Measurements from ENCODE around the gene PHLDB2.

Gene PHLDB2

DNA sequence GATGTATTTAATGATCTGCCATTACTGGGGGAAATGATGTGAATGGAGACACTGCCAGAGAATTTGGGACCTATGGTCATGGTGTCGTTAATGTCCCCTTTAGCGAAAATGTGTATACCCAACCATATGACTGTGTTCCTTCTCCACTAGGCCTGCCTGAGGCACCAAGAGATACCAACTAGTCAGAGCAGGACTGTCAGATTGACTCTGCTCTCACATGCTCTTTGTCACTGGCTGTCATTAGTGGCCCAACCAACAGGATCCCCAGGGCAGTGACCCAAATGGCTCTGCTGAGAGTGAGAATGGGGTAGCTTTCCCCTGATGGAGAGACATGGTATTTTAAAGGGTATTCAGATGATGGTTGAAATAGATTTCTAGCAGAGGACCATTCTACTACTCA lies 142.5 kb downstream of the PHLDB2 start:
- no peak for FAIRE-seq

DNA sequence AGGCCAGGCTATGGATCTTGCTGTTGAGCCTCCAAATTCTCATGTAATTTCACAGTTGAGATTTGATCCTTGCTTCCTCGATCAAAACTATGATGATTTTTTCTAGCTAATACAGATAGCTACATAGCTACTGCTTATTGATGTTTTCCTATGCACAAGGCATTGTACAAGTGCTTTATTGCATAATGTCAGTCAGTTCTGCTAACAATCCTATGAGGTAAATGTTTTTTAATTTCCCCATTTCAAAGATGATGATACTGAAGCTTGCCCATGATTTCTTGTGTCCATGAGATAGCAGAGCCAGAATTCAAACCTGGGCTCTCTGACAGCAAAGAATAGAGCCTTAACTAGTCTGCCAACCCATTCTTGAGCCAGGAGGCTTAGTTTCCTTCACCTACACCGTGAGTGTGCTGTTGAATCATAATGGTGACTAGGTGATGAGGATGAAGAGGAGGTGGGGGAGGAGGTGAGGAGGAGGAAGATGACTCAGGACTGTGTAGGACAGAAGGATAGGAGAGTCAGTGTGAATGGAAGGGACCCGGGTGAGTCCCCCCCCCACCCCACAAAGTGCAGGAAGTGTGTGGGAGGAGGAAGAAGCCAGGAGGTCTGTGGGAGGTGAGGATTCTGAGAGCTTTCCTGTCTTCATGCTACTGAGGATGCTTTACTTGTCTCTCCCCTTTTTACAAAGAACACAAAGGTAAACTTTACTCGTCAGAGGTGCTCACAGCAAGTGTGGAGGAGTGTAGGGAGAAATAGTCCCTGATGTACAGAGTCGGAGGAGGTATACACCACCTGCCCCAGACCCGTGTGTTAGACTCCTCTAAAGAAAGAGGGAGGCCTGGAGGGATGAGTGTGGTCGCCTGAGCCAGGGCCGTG lies 143.3 kb downstream of the PHLDB2 start:
- no peak for FAIRE-seq

DNA sequence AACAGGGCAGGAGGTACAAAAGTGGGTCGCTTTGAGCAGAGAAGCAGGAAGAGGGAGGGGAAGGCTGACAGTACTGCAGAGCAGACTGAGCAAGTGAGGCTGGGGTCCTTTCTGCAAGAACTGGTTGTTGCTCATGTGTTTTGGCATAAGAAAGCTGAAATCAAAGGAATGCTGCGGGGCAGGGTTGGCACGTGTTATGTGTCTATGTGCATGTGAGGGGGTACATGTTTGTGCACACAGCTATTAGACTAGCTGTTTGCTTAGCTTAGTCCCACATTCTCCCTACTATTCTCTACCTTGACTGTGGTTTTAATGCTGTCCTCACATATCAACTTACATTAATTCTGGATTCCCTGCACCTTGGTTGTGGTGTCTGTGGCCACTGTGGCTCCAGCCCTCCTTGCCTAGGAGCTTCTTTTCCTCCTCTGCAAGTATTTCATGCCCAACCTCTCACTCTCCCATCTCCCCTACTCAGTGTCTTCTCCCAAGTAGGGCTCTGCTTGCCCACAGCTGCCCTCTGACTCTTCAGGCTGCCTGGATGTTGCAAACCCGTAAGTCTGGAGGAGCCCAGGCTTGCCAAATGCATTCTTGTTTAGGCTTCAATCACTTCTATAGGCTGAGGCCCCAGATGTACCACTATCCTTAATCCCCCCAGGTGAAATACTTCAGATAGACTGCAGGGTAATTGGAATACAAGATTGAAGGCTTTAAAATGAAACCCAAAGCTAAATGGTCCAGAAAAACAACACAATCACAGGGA lies 144.4 kb downstream of the PHLDB2 start:
- FAIRE-seq = no peak

DNA sequence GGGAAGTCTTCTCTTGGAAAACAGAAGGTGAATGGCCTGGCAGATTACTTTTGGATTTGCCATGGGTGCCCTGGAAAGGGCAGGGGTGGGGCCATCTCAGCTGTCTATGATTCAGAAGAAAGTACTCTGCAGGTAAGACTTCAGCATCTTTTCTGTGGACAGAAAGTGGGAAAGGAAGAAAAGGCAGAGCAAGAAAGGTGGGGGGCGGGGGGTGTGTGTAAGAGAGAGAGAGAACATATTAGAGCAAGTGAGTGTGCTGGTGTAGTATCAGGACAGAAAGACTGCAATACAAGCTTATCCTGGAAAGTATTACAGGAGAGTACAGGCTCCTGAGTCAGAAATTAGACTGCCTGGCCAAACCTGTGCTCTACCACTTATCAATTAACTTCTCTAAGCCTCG lies 145.1 kb downstream of the PHLDB2 start:
- no peak for FAIRE-seq

DNA sequence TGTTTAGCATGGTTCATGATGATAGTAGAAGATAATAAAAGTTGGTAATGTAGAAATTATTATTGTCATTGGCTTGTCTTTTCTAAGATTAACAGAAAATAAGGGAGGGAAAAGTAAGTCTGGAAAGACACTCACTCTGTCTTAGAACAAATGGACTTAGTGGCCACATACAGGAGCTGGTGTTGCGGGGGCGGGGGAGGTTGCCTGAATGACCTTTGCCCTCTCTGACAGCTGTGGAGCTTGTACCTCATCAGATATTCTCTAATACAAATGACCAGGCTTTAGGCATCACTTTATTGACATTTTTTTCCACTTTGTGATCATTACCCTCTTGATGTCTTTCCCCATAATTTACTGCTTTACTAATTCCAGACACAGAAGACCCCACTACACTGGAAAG lies 145.6 kb downstream of the PHLDB2 start:
- FAIRE-seq = no peak

DNA sequence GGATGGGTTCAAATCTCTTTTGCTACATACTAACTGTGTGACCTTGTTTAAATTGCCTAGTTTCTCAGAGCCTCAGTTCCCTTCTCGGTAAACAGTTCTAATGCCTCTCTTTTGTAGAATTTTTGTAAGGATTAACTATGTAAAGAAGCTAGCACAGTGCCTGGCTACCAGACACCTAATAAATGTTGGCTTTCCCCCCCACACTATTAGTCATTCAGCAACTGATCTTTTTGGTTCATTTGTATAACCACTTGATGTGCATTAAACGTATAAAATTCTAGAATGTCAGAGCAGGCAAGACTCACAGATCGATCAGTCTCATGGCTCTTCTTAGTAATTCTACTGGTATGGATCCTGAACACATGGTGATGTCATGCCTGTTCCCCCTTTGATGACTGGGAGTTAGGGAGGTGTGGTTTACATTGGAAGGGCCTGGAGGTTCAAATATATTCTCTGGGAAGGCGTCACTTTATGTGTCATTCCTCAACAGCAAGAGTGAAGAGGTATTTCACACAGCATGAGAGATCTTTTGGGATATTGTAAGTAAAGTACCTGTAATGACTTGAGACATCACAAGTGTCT lies 146.1 kb downstream of the PHLDB2 start:
- FAIRE-seq = no peak

DNA sequence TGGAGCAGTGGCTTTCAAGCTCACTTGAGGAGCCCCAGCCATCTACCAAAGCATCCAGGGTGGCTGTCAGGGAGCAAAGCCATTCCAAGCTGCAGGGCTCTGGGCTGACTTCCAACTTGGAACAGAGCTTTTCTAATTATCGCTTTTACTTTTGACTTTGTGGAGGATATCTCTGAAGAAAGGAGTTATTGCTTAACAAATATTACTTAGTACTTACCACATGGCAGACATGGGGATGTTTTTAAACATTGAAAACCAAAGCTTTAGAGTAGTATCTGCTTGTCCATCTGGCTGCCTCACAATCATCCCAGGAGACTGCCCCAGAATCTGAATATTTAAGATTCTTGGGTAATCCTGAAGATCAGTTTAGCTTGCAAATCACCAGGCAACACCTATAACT lies 148.6 kb downstream of the PHLDB2 start:
- FAIRE-seq = no peak

DNA sequence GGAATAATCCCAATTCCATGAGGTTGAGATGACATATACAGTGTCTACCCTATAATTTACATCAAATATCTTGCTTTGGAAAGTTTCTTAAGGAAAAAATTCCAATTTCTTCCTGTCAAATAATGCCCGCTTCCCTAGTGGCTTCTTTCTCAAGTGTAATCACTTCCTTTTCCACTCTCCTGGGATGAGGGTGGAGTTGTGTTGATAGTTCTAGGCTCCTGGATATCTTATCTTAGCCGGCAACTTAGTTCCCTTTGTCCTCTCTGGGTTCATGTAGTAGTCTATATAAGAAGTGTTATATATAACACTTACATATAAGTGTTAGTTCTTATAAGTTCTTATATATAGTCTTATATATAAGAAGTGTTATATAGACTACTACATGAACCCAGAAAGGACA lies 150.6 kb downstream of the PHLDB2 start:
- FAIRE-seq = no peak

DNA sequence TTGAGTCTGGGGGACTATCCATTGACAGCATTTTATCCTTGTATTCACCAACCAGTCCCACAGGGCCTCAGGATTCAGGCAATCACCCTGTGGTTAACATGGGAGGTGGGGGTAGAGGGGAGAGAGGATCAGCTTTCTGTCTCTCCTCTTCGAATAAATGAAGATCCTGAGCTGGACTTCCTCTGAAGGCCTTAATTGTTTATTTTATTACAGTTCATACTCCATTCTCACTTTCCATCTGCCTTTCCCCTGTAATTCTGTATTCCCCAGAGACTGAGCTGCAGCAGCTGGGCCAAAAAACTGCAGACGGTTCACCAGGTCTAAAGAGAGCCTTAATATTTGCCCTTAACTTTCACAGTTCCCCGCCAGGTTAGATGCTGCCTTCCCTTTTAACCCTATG lies 151.6 kb downstream of the PHLDB2 start:
- FAIRE-seq = no peak

DNA sequence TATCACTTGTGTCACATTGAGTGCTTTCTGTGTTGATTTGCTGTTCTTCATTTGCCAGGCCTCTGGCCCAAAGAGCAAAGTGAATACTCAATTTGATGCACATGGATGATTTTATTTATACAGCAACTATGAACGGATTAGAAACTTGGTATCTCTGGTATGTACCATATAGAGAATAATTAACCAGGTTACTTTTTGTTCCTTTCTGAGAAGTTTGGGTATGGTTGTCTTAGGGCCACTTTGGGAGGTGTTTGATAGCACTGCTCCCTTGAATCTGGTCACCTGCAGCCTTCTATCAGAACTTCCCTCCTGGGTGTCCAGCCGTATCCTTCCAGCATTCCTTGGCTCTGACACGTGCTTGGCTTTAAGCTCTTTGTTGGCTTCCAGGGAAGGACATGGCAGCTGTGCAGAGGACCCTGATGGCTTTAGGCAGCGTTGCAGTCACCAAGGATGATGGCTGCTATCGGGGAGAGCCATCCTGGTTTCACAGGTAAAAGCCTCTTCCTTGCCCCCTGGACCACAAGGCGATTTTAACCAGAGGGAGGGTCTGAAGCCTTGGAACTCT lies 152.4 kb downstream of the PHLDB2 start:
- FAIRE-seq = no peak

DNA sequence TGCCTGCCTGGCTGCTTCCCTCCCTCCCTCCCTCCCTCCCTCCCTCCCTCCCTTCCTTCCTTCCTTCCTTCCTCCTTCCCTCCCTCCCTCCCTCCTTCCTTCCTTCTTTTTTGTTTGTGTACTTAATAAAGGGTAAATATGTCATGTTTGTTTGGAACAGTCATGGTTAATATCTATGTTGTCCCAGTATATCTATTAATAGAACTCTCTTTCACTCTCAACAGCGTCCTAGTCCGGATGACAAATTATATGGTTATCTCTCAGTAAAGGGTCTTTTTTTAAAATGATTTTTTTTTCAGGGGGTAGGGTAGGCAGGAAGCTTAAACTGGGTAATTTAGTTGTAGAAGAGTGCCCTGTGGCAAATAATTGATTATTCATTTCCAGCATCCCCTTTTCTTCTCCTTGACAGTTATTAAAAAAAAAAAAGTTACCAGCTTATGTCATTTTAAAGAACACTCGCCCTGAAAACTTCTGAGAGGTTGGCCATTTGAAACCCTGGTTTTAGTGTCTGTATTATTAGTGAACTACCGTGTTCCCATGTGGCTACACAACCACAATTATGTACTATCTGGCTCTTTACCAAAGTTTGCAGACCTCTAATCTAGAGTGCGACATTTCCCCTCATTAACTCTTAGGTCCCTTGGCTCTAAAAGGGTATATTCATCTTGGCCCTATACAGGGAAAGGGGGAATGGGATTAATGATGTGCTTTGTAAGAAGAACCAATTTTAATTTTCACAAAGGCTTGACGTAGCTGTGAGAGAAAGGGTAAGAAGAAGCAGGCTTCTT lies 153.3 kb downstream of the PHLDB2 start:
- no peak for FAIRE-seq

DNA sequence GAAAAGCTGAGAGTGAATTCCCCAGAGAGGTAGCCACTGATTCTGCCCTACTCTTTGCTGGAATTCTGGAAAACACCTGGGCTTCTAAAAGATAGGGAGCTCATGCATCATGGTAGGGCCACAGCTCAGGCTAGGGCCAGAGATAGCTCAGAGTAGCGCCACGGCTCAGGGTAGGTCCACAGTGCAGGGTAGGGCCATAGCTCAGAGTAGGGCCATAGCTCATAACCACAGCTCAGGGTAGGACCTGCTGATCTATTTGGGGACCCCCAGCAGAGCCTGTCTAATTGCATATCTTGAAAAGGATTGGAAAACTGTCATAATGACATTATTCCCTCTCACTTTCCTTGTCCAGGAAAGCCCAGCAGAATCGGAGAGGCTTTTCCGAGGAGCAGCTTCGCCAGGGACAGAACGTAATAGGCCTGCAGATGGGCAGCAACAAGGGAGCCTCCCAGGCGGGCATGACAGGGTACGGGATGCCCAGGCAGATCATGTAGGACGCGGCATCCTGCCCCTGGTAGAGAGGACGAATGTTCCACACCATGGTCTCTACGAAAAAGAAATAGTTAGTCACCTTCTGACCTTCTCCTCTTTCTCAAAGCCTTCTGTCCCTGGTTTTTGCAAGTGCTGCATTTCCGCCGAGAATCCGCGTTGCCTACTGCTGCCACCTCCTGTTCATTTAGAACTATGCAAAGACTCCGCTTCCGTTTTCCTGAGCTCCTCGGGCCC lies 154.2 kb downstream of the PHLDB2 start:
- peak; percentile 53 for FAIRE-seq

DNA sequence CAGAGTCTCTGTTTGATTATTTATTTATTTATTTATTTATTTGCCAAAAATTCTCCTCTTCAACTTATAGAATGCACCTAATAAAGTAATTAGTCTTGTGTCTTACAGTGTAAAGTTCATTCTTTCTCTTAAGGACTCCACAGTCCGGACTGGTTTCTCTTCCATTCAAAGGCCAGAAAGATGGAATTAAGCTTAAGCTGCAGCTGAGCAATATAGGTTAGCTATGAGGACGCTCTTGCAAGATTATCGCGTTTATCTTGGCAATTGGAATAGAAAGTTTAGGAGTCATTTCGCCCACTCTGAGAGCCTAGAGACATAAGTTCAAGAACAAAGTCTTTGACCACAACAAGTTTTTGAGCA lies 154.7 kb downstream of the PHLDB2 start:
- no peak for FAIRE-seq

DNA sequence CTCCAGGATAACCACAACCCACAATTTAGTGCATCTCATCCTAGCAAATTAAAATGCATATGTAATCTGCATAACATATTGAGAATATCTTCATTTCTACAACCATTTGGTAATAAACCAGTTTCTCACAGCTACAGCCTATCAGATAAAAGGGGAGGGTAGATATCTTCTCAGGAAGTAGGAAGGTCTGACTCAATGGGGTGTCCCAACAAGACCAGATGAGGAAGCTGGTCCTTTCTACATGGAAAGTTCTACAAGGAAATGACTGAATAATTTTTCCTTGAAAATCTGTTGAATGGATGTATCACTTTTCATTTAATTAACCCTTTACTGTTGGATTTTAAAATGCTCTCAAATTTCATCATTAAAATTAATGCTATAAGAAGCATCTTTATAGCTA lies 158.0 kb downstream of the PHLDB2 start:
- no peak for FAIRE-seq

DNA sequence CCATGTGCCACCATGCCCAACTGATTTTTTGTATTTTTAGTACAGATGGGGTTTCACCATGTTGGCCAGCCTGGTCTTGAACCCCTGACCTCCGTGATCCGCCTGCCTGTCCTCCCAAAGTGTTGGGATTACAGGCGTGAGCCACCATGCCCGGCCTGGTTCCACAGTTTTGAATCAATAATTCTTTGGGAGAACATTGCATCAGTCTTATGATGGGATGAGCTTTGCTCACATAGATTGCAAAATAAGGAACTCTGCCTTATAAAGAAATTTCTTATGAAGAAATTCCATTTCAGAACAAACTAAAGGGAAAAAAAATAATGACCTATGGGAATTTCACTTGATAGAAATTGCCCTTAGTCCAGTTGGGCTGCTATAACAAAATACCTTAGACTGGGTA lies 159.6 kb downstream of the PHLDB2 start:
- FAIRE-seq = no peak

DNA sequence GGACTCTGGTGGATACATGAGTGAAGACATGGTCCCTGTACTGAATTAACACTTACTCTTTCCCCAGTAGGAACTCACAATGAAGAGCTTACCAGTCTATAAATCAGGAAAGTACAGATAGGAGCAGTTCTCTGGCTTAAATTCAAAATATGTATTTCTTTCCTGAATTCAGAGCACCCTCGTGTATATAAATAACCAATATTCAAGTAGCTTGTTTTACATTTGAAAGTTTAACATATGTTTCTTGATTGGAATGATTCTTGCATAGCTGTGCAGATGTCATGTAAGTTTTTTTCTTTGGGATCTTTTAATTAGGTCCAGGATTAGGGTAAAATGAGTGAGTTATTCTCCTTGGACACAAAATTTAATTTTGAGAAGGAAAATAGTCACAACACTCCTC lies 160.7 kb downstream of the PHLDB2 start:
- no peak for FAIRE-seq

DNA sequence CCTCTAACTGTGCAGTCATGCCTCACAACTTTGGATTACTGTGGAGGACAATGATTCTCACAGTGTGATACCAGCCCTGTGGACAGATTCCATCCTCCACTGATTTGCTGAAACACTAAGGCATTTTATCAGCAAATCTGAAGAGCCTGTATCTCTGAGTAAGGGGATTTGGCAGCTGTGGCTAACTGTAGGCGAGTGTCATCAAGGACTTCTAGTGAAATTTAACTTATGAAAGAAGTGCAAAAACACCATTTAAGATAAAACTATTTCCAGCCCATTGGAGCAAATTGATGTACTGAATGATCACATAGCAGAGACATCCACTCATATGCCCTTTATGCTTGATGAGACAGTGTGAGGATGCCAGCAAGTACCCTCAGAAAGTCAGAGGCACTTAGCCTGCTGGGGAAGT lies 161.6 kb downstream of the PHLDB2 start:
- FAIRE-seq = no peak
